Left cardiac atrium (tissue), 4 donors: ENCODE data around the gene IL1F10. TPM values are rescaled to one million over a fixed set of nuclear protein-coding genes. Genes with fewer than 3 reads are reported as not detected.
A peak's percentile ranks its signal among the peaks of the same experiment; 100 is the strongest.
"Not testable (repeated sequence)": the region's sequence is repeated elsewhere in the genome, so short reads cannot be mapped to it uniquely, and the experiment has no call there.

Experiments
- ATAC-seq, 2 donors: fragments of 200-7000 bp; cut with Tn5 transposase; one replicate each; pipeline ENCODE4 v1.9.1; 2020; ENCODE audit warnings: mild to moderate bottlenecking in 2 of 2, moderate library complexity in 2 of 2
- DNase-seq: peaks from one replicate; pipeline ENCODE4 v3.0.0-alpha.2; 2020
- intact Hi-C, 2 donors: fragments of 100-400 bp; cut with DNase I; formaldehyde crosslinking; loops; one replicate each; pipeline versions ENCODE4 v1.14.1 to v1.15.1; 2022 to 2023
- total RNA-seq, 2 donors: library from RNA; stranded (reverse); fragmentation: NEBNext Ultra II Directional; extraction: Animal tissue kit (Norgen Biotek cat#: 25700); gene quantifications; one replicate each; pipeline ENCODE4 v1.2.1, GENCODE V29; 2021
- donor health status: DM: no; HTN: yes; CAD: no.
- donor health status: DM: no; HTN: yes; CAD: no; lungs with severe emphysema.
- donor health status: DM: yes; HTN: yes; CAD: no.
- donor health status: Dilated cardiomyopathy.

Gene IL1F10
- total RNA-seq, 2 donors from 2014 or later = not detected

GRCh38 chr2:113077921-113078320, 10.2 kb downstream of the IL1F10 start:
- intact Hi-C loops = no loop called here
- ATAC-seq (peak in 1 of 2 donors; percentile 46), DNase-seq (no peak)

- no peak for DNase-seq
- intact Hi-C loops = no loop called here
- peak; percentile 48 to 76 for ATAC-seq
Observed at GRCh38 chr2:113078350-113078839, 10.6 kb downstream of the IL1F10 start.

GRCh38 chr2:113079131-113079530, 11.4 kb downstream of the IL1F10 start:
- ATAC-seq = no peak
- DNase-seq = no peak
- intact Hi-C loops = no loop called here

GRCh38 chr2:113080134-113080533, 12.4 kb downstream of the IL1F10 start:
- intact Hi-C loops = loop anchor here in 1 of 2 donors (5.0 kb wide), 1 partner anchor 122 kb away; no protein-coding TSS in a partner anchor

GRCh38 chr2:113081488-113082210, 13.9 kb downstream of the IL1F10 start:
- intact Hi-C loops = loop anchor here in 1 of 2 donors (5.0 kb wide), 1 partner anchor 121 kb away; no protein-coding TSS in a partner anchor
- ATAC-seq (no peak), DNase-seq (no peak)

More at GRCh38 chr2:113080134-113080533, 12.4 kb downstream of the IL1F10 start:
- no peak for DNase-seq
- ATAC-seq = peak; percentile 41 to 42

- ATAC-seq (no peak), DNase-seq (no peak)
- intact Hi-C loops = loop anchor here in 1 of 2 donors (5.0 kb wide), 1 partner anchor 119 kb away; no protein-coding TSS in a partner anchor
Observed at GRCh38 chr2:113083296-113083695, 15.5 kb downstream of the IL1F10 start.

GRCh38 chr2:113084249-113085000, 16.7 kb downstream of the IL1F10 start:
- DNase-seq (no peak), ATAC-seq (no peak)
- intact Hi-C loops = loop anchor here in 1 of 2 donors (5.0 kb wide), 1 partner anchor 118 kb away; no protein-coding TSS in a partner anchor

GRCh38 chr2:113085542-113085941, 17.8 kb downstream of the IL1F10 start:
- ATAC-seq = no peak

GRCh38 chr2:113088213-113088992, 20.6 kb downstream of the IL1F10 start:
- DNase-seq (no peak), ATAC-seq (no peak)
- intact Hi-C loops = no loop called here

More at GRCh38 chr2:113085542-113085941, 17.8 kb downstream of the IL1F10 start:
- no peak for DNase-seq
- intact Hi-C loops = no loop called here

GRCh38 chr2:113089916-113090315, 22.1 kb downstream of the IL1F10 start:
- no peak for ATAC-seq
- DNase-seq = no peak
- intact Hi-C loops = no loop called here

GRCh38 chr2:113091231-113091896, 23.6 kb downstream of the IL1F10 start:
- no peak for DNase-seq
- intact Hi-C loops = no loop called here
- ATAC-seq = no peak

GRCh38 chr2:113092864-113093612, 25.3 kb downstream of the IL1F10 start:
- intact Hi-C loops = no loop called here
- no peak for DNase-seq
- ATAC-seq = no peak

GRCh38 chr2:113093613-113093977, 25.8 kb downstream of the IL1F10 start:
- intact Hi-C loops = no loop called here
- ATAC-seq (no peak), DNase-seq (no peak)

- DNase-seq, intact Hi-C loops, ATAC-seq: not testable (repeated sequence)
Observed at GRCh38 chr2:113096306-113096705, 28.5 kb downstream of the IL1F10 start.

GRCh38 chr2:113096842-113097618, 29.3 kb downstream of the IL1F10 start:
- intact Hi-C loops, ATAC-seq, DNase-seq: not testable (repeated sequence)

- ATAC-seq (no peak), DNase-seq (no peak)
Observed at GRCh38 chr2:113098041-113098440, 30.3 kb downstream of the IL1F10 start.

GRCh38 chr2:113098532-113098931, 30.8 kb downstream of the IL1F10 start:
- no peak for DNase-seq
- intact Hi-C loops = no loop called here
- ATAC-seq = no peak

More at GRCh38 chr2:113098041-113098440, 30.3 kb downstream of the IL1F10 start:
- intact Hi-C loops = no loop called here
